ENCODE results near the gene MEI1. TPM values are rescaled to one million over a fixed set of nuclear protein-coding genes. Genes with fewer than 3 reads are reported as not detected.

MEI1 gene
- total and polyA plus RNA-seq, 8 donors: 0.15 to 2.3 (median 0.35) TPM; not detected in 1

- H3K36me3 ChIP-seq: no peaks in the 10 kb centered on the region
- no peak overlapping the region for H3K4me3 ChIP-seq
- peak in 1 of 4 donors; percentile 10 for TF ChIP-seq CTCF (IDR thresholded peaks at IDR 0.05)
- whole genome bisulfite sequencing, 2 donors: 46 to 47% methylated on average over 14 of the region's 14 CpGs
- peak in 1 of 6 donors; percentile 62 for DNase-seq
- peak in 1 of 4 donors; percentile 34 for ATAC-seq
- H3K4me1 ChIP-seq: no peaks in the 10 kb centered on the region
- H3K9me3 ChIP-seq: no peaks in the 10 kb centered on the region
- intact Hi-C loops (cut with DNase I): no loop called here
- no peak overlapping the region for H3K27ac ChIP-seq
- no peak for FAIRE-seq
- no peaks in the 10 kb centered on the region for H3K27me3 ChIP-seq
Observed at GRCh38 chr22:41762980-41763779, 63.9 kb downstream of the MEI1 start.

GRCh38 chr22:41766476-41766875, 67.2 kb downstream of the MEI1 start:
- H3K36me3 ChIP-seq: no peaks in the 10 kb centered on the region
- no peak for ATAC-seq
- no peak for TF ChIP-seq CTCF (IDR thresholded peaks at IDR 0.05)
- intact Hi-C loops (cut with DNase I): no loop called here
- FAIRE-seq: no peak
- no peak for DNase-seq
- no peaks in the 10 kb centered on the region for H3K9me3 ChIP-seq
- no peaks in the 10 kb centered on the region for H3K27me3 ChIP-seq
- no peak overlapping the region for H3K27ac ChIP-seq
- WGBS, 2 donors: 47 to 53% methylated on average over 5 of the region's 5 CpGs
- no peak overlapping the region for H3K4me3 ChIP-seq
- H3K4me1 ChIP-seq: no peaks in the 10 kb centered on the region

GRCh38 chr22:41768430-41768829, 69.1 kb downstream of the MEI1 start:
- Histone ChIP-seq H3K27me3 (no peaks in the 10 kb centered on the region), H3K4me3 (no peak overlapping the region), H3K4me1 (no peaks in the 10 kb centered on the region), H3K27ac (no peak overlapping the region), H3K36me3 (no peaks in the 10 kb centered on the region), H3K9me3 (no peaks in the 10 kb centered on the region)
- WGBS, 2 donors: 55 to 57% methylated on average over 2 of the region's 2 CpGs
- TF ChIP-seq CTCF (IDR thresholded peaks at IDR 0.05): no peak
- intact Hi-C loops (cut with DNase I): no loop called here
- DNase-seq (no peak), FAIRE-seq (no peak), ATAC-seq (peak in 1 of 4 donors; percentile 25)

GRCh38 chr22:41770715-41771468, 71.6 kb downstream of the MEI1 start:
- intact Hi-C loops (cut with DNase I): no loop called here
- ATAC-seq (no peak), FAIRE-seq (no peak), DNase-seq (no peak)
- no peak overlapping the region for H3K4me3 ChIP-seq
- no peak overlapping the region for H3K27ac ChIP-seq
- H3K4me1 ChIP-seq: no peaks in the 10 kb centered on the region
- WGBS, 2 donors: 77 to 81% methylated on average over 5 of the region's 5 CpGs
- H3K36me3 ChIP-seq: no peaks in the 10 kb centered on the region
- no peaks in the 10 kb centered on the region for H3K27me3 ChIP-seq
- TF ChIP-seq CTCF (IDR thresholded peaks at IDR 0.05): no peak
- no peaks in the 10 kb centered on the region for H3K9me3 ChIP-seq

Data from pancreas (tissue), 10 donors.